ENCODE measurements around the gene F12. TPM values are rescaled to one million over a fixed set of nuclear protein-coding genes. Genes with fewer than 3 reads are reported as not detected.

F12 gene
- total RNA-seq, 1 donor from 2014 or later: 1.8 TPM

DNA sequence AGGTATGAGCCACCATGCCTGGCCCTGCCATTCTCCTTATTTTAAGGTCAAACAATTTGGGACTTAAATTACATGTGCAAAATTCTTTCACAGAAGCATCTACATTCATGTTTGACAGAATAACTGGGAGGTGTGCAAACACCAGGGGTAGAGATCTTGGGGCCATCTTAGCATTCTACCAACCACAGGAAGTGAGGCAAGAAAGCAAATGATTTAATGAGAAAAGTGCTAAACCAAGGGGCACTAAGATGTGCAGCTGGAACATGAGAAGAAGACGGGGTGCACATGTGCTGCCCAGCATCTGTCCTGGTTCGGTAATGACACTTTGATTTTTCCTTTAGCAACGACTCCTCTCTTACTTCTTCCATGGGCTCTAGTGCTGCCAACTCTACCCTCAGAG is 1.2 kb upstream of the F12 start:
- no peaks in the 10 kb centered on the region for H3K36me3 Mint-ChIP-seq (ENCODE audit: low read depth)
- no peaks in the 10 kb centered on the region for H3K27me3 Mint-ChIP-seq (ENCODE audit: low read depth)
- DNase-seq (ENCODE audit: low spot score): no peak
- H3K27ac Mint-ChIP-seq (ENCODE audit: unreplicated experiment): no peak overlapping the region
- H3K4me3 Mint-ChIP-seq (ENCODE audit: unreplicated experiment): no peak overlapping the region
- H3K9me3 Mint-ChIP-seq (ENCODE audit: low read depth): no peaks in the 10 kb centered on the region
- H3K4me1 Mint-ChIP-seq (ENCODE audit: low read depth): no peaks in the 10 kb centered on the region
- TF ChIP-seq, protein P1, sequence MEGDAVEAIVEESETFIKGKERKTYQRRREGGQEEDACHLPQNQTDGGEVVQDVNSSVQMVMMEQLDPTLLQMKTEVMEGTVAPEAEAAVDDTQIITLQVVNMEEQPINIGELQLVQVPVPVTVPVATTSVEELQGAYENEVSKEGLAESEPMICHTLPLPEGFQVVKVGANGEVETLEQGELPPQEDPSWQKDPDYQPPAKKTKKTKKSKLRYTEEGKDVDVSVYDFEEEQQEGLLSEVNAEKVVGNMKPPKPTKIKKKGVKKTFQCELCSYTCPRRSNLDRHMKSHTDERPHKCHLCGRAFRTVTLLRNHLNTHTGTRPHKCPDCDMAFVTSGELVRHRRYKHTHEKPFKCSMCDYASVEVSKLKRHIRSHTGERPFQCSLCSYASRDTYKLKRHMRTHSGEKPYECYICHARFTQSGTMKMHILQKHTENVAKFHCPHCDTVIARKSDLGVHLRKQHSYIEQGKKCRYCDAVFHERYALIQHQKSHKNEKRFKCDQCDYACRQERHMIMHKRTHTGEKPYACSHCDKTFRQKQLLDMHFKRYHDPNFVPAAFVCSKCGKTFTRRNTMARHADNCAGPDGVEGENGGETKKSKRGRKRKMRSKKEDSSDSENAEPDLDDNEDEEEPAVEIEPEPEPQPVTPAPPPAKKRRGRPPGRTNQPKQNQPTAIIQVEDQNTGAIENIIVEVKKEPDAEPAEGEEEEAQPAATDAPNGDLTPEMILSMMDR (IDR thresholded peaks at IDR 0.05): no peak

GRCh38 chr5:177405805-177406204 is 3.6 kb downstream of the F12 start:
- TF ChIP-seq, protein P1 (IDR thresholded peaks at IDR 0.05): no peak
- peaks cover 4% of the 10 kb centered on the region for H3K27me3 Mint-ChIP-seq (ENCODE audit: low read depth)
- H3K27ac Mint-ChIP-seq (ENCODE audit: unreplicated experiment): no peak overlapping the region
- H3K36me3 Mint-ChIP-seq (ENCODE audit: low read depth): no peaks in the 10 kb centered on the region
- DNase-seq (ENCODE audit: low spot score): no peak
- no peaks in the 10 kb centered on the region for H3K9me3 Mint-ChIP-seq (ENCODE audit: low read depth)
- H3K4me3 Mint-ChIP-seq (ENCODE audit: unreplicated experiment): no peak overlapping the region
- H3K4me1 Mint-ChIP-seq (ENCODE audit: low read depth): peaks cover 14% of the 10 kb centered on the region

DNA sequence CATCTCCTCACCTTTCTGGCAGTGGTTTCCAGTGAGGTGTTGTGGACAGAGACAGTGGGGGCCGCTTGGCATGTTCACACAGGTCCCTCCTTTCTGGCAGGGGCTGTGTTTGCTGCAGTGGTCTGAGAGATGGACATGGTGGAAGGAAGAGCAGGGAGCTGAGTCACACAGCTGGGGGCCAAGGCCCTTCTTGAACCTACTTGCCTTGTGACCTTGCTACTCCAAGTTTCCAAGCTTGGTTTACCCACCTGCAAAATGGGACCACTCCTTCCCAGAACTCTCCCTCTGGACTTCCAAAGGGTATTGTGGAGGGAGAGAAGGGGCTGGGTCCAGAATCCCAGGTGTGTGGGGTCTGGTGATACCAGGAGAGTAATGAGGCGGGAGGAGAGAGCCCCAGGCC is 4.1 kb downstream of the F12 start:
- no peak overlapping the region for H3K4me3 Mint-ChIP-seq (ENCODE audit: unreplicated experiment)
- H3K9me3 Mint-ChIP-seq (ENCODE audit: low read depth): no peaks in the 10 kb centered on the region
- TF ChIP-seq, protein P1 (IDR thresholded peaks at IDR 0.05): no peak
- H3K27ac Mint-ChIP-seq (ENCODE audit: unreplicated experiment): no peak overlapping the region
- H3K36me3 Mint-ChIP-seq (ENCODE audit: low read depth): no peaks in the 10 kb centered on the region
- DNase-seq (ENCODE audit: low spot score): no peak
- peaks cover 14% of the 10 kb centered on the region for H3K4me1 Mint-ChIP-seq (ENCODE audit: low read depth)
- peaks cover 4% of the 10 kb centered on the region for H3K27me3 Mint-ChIP-seq (ENCODE audit: low read depth)

- no peak for DNase-seq (ENCODE audit: low spot score)
- Mint-ChIP-seq H3K36me3 (ENCODE audit: low read depth) (no peaks in the 10 kb centered on the region), H3K27me3 (ENCODE audit: low read depth) (peaks cover 4% of the 10 kb centered on the region), H3K4me3 (ENCODE audit: unreplicated experiment) (peak overlapping the region; percentile 66), H3K4me1 (ENCODE audit: low read depth) (peaks cover 14% of the 10 kb centered on the region), H3K9me3 (ENCODE audit: low read depth) (no peaks in the 10 kb centered on the region), H3K27ac (ENCODE audit: unreplicated experiment) (no peak overlapping the region)
- TF ChIP-seq, protein P1 (IDR thresholded peaks at IDR 0.05): no peak
These were observed 4.7 kb downstream of the F12 start for GRCh38 chr5:177404641-177405179.

- Mint-ChIP-seq H3K27me3 (ENCODE audit: low read depth) (peaks cover 4% of the 10 kb centered on the region), H3K4me3 (ENCODE audit: unreplicated experiment) (peak overlapping the region; percentile 66)
These were observed 5.3 kb downstream of the F12 start for GRCh38 chr5:177403792-177404640.

More at GRCh38 chr5:177403792-177404640, 5.3 kb downstream of the F12 start:
- TF ChIP-seq, protein P1 (IDR thresholded peaks at IDR 0.05): peak; percentile 78
- Mint-ChIP-seq H3K4me1 (ENCODE audit: low read depth) (peaks cover 14% of the 10 kb centered on the region), H3K36me3 (ENCODE audit: low read depth) (no peaks in the 10 kb centered on the region), H3K9me3 (ENCODE audit: low read depth) (no peaks in the 10 kb centered on the region), H3K27ac (ENCODE audit: unreplicated experiment) (no peak overlapping the region)
- no peak for DNase-seq (ENCODE audit: low spot score)
